Effector memory CD8-positive, alpha-beta T cell (primary cell): ENCODE results near the gene PPP1R7.

Source experiments
- ATAC-seq: fragments of 150-1000 bp; cut with Tn5 transposase; replicated peaks from 2 replicates; pipeline ENCODE4 v1.10.0; 2021; ENCODE audit warnings: mild to moderate bottlenecking, moderate library complexity
- DNase-seq, 3 experiments: peaks; one replicate each; pipeline ENCODE4 v3.0.0; 2021
- H3K27ac Mint-ChIP-seq, 2 donors: one replicate each; pipeline ENCODE4 v1.8.0; 2022; ENCODE audit warnings: mild to moderate bottlenecking in 2 of 2, mixed read lengths in 2 of 2, moderate library complexity in 2 of 2
- H3K27me3 Mint-ChIP-seq, 2 donors: one replicate each; pipeline ENCODE4 v1.8.0; 2022; ENCODE audit warnings: mixed read lengths in 2 of 2
- H3K36me3 Mint-ChIP-seq: one replicate; pipeline ENCODE4 v1.8.0; 2022; ENCODE audit warnings: mild to moderate bottlenecking, moderate library complexity, mixed read lengths; ENCODE audit not compliant: insufficient read depth
- H3K4me1 Mint-ChIP-seq, 2 donors: one replicate each; pipeline ENCODE4 v1.8.0; 2022; ENCODE audit warnings: low read depth in 2 of 2, mixed read lengths in 2 of 2
- H3K4me3 Mint-ChIP-seq, 2 donors: one replicate each; pipeline ENCODE4 v1.8.0; 2022; ENCODE audit warnings: mild to moderate bottlenecking in 2 of 2, mixed read lengths in 2 of 2, moderate library complexity in 2 of 2
- H3K9me3 Mint-ChIP-seq, 2 donors: one replicate each; pipeline ENCODE4 v1.8.0; 2022; ENCODE audit warnings: mixed read lengths in 2 of 2

The PPP1R7 gene

GRCh38 chr2:241214766-241215165 is 64.5 kb downstream of the PPP1R7 start:
- H3K27me3 Mint-ChIP-seq, result no peaks in the 10 kb centered on the region
- no peak overlapping the region for H3K27ac Mint-ChIP-seq
- no peak for ATAC-seq
- no peak for DNase-seq
- H3K4me3 Mint-ChIP-seq, result no peak overlapping the region
- H3K36me3 Mint-ChIP-seq, result peaks cover 10% of the 10 kb centered on the region
- H3K9me3 Mint-ChIP-seq, result no peaks in the 10 kb centered on the region
- H3K4me1 Mint-ChIP-seq, result peaks cover 6 to 8% of the 10 kb centered on the region in 2 donors

- peaks cover 10% of the 10 kb centered on the region for H3K36me3 Mint-ChIP-seq
- ATAC-seq (no peak), DNase-seq (no peak)
- H3K27me3 Mint-ChIP-seq, result no peaks in the 10 kb centered on the region
- no peaks in the 10 kb centered on the region for H3K9me3 Mint-ChIP-seq
- no peak overlapping the region for H3K27ac Mint-ChIP-seq
- no peak overlapping the region for H3K4me3 Mint-ChIP-seq
- H3K4me1 Mint-ChIP-seq, result peaks cover 6 to 8% of the 10 kb centered on the region in 2 donors
Measured at GRCh38 chr2:241215421-241215820, 65.2 kb downstream of the PPP1R7 start.

GRCh38 chr2:241216211-241216761 is 66.0 kb downstream of the PPP1R7 start:
- no peak overlapping the region for H3K27ac Mint-ChIP-seq
- H3K27me3 Mint-ChIP-seq, result no peaks in the 10 kb centered on the region
- peaks cover 6 to 8% of the 10 kb centered on the region in 2 donors for H3K4me1 Mint-ChIP-seq

GRCh38 chr2:241217320-241218031 is 67.2 kb downstream of the PPP1R7 start:
- ATAC-seq (peak; percentile 56), DNase-seq (peak; percentile 13 to 32 (median 26))
- peaks cover 6 to 8% of the 10 kb centered on the region in 2 donors for H3K4me1 Mint-ChIP-seq
- H3K27ac Mint-ChIP-seq, result peak overlapping the region; percentile 16 to 23
- peak overlapping the region; percentile 77 to 80 for H3K4me3 Mint-ChIP-seq
- H3K27me3 Mint-ChIP-seq, result no peaks in the 10 kb centered on the region
- peaks cover 9% of the 10 kb centered on the region for H3K36me3 Mint-ChIP-seq
- no peaks in the 10 kb centered on the region for H3K9me3 Mint-ChIP-seq

More at GRCh38 chr2:241216211-241216761, 66.0 kb downstream of the PPP1R7 start:
- Mint-ChIP-seq H3K9me3 (no peaks in the 10 kb centered on the region), H3K4me3 (peak overlapping the region; percentile 77 to 80), H3K36me3 (peaks cover 10% of the 10 kb centered on the region)
- no peak for DNase-seq
- ATAC-seq, result no peak

- Mint-ChIP-seq H3K36me3 (peaks cover 7% of the 10 kb centered on the region), H3K27me3 (no peaks in the 10 kb centered on the region), H3K4me3 (peak overlapping the region; percentile 85 to 90), H3K27ac (peak overlapping the region; percentile 64 to 73), H3K9me3 (no peaks in the 10 kb centered on the region), H3K4me1 (peaks cover 6 to 8% of the 10 kb centered on the region in 2 donors)
- DNase-seq (peak; percentile 22 to 27 (median 23)), ATAC-seq (peak; percentile 58)
Measured at GRCh38 chr2:241218131-241219029, 68.1 kb downstream of the PPP1R7 start.

- Mint-ChIP-seq H3K4me3 (peak overlapping the region; percentile 85 to 90), H3K27ac (peak overlapping the region in 1 of 2 donors; percentile 44), H3K36me3 (peaks cover 7% of the 10 kb centered on the region), H3K27me3 (no peaks in the 10 kb centered on the region), H3K9me3 (no peaks in the 10 kb centered on the region), H3K4me1 (peaks cover 6 to 9% of the 10 kb centered on the region in 2 donors)
- DNase-seq (no peak), ATAC-seq (no peak)
Measured at GRCh38 chr2:241219030-241219382, 68.7 kb downstream of the PPP1R7 start.

GRCh38 chr2:241219856-241220356 is 69.6 kb downstream of the PPP1R7 start:
- Mint-ChIP-seq H3K4me1 (peaks cover 10 to 15% of the 10 kb centered on the region in 2 donors), H3K27me3 (no peaks in the 10 kb centered on the region), H3K4me3 (peak overlapping the region in 1 of 2 donors; percentile 85), H3K27ac (no peak overlapping the region), H3K9me3 (no peaks in the 10 kb centered on the region), H3K36me3 (peaks cover 10% of the 10 kb centered on the region)
- DNase-seq (no peak), ATAC-seq (no peak)

- Mint-ChIP-seq H3K36me3 (peaks cover 10% of the 10 kb centered on the region), H3K27ac (peak overlapping the region in 1 of 2 donors; percentile 41), H3K4me3 (no peak overlapping the region), H3K9me3 (no peaks in the 10 kb centered on the region), H3K27me3 (no peaks in the 10 kb centered on the region), H3K4me1 (peaks cover 9 to 14% of the 10 kb centered on the region in 2 donors)
- no peak for DNase-seq
- no peak for ATAC-seq
Measured at GRCh38 chr2:241223211-241224017, 73.1 kb downstream of the PPP1R7 start.

GRCh38 chr2:241224018-241224850 is 74.0 kb downstream of the PPP1R7 start:
- H3K9me3 Mint-ChIP-seq, result no peaks in the 10 kb centered on the region
- no peak overlapping the region for H3K4me3 Mint-ChIP-seq
- peak overlapping the region; percentile 60 to 88 for H3K27ac Mint-ChIP-seq
- no peak for ATAC-seq
- no peak for DNase-seq
- peaks cover 12% of the 10 kb centered on the region for H3K36me3 Mint-ChIP-seq
- peaks cover 6 to 9% of the 10 kb centered on the region in 2 donors for H3K4me1 Mint-ChIP-seq
- H3K27me3 Mint-ChIP-seq, result no peaks in the 10 kb centered on the region

- Mint-ChIP-seq H3K9me3 (no peaks in the 10 kb centered on the region), H3K27me3 (no peaks in the 10 kb centered on the region), H3K36me3 (peaks cover 19% of the 10 kb centered on the region), H3K4me1 (peaks cover 7 to 9% of the 10 kb centered on the region in 2 donors), H3K4me3 (no peak overlapping the region), H3K27ac (no peak overlapping the region)
- ATAC-seq (no peak), DNase-seq (no peak)
Measured at GRCh38 chr2:241224851-241225438, 74.7 kb downstream of the PPP1R7 start.

GRCh38 chr2:241225545-241225944 is 75.3 kb downstream of the PPP1R7 start:
- peaks cover 22% of the 10 kb centered on the region for H3K36me3 Mint-ChIP-seq
- DNase-seq, result no peak

GRCh38 chr2:241225983-241226382 is 75.7 kb downstream of the PPP1R7 start:
- Mint-ChIP-seq H3K36me3 (peaks cover 26% of the 10 kb centered on the region), H3K4me3 (no peak overlapping the region), H3K9me3 (no peaks in the 10 kb centered on the region), H3K27ac (no peak overlapping the region), H3K4me1 (peaks cover 7 to 9% of the 10 kb centered on the region in 2 donors), H3K27me3 (no peaks in the 10 kb centered on the region)
- no peak for DNase-seq
- ATAC-seq, result no peak

More at GRCh38 chr2:241225545-241225944, 75.3 kb downstream of the PPP1R7 start:
- H3K27me3 Mint-ChIP-seq, result no peaks in the 10 kb centered on the region
- no peak overlapping the region for H3K27ac Mint-ChIP-seq
- ATAC-seq, result no peak
- H3K9me3 Mint-ChIP-seq, result no peaks in the 10 kb centered on the region
- H3K4me3 Mint-ChIP-seq, result no peak overlapping the region
- H3K4me1 Mint-ChIP-seq, result peaks cover 7 to 9% of the 10 kb centered on the region in 2 donors
